ENCODE data around the gene ANKRD33.

Gene ANKRD33

DNA sequence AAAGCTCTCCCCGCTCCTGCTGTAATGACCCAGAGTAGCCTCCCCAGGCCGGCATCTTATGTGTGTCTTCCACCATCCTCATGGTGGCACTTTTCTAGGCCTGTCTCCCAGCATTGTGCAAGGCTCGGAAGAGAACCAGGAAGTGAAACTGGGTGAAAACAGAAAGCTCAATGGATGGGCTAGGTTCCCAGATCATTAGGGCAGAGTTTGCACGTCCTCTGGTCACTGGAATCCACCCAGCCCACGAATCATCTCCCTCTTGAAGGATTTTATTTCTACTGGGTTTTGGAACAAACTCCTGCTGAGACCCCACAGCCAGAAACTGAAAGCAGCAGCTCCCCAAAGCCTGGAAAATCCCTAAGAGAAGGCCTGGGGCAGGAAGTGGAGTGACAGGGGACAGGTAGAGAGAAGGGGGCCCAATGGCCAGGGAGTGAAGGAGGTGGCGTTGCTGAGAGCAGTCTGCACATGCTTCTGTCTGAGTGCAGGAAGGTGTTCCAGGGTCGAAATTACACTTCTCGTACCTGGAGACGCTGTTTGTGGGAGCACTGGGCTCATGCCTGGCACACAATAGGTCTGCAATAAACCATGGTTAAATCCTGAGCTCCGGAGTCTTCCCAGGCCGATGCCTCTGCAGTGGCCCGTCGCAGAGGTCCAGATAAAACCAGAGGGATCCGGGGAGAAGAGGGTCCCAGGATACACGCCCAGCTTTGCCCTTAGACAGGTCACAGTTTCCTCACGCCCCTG lies 35.0 kb downstream of the ANKRD33 start:
- ATAC-seq (ENCODE audit: low read depth) = no peak
- H3K9me3 ChIP-seq (ENCODE audit: severe bottlenecking) = no peaks in the 10 kb centered on the region
- DNase-seq (ENCODE audit: low spot score) = no peak
- TF ChIP-seq, protein P1, sequence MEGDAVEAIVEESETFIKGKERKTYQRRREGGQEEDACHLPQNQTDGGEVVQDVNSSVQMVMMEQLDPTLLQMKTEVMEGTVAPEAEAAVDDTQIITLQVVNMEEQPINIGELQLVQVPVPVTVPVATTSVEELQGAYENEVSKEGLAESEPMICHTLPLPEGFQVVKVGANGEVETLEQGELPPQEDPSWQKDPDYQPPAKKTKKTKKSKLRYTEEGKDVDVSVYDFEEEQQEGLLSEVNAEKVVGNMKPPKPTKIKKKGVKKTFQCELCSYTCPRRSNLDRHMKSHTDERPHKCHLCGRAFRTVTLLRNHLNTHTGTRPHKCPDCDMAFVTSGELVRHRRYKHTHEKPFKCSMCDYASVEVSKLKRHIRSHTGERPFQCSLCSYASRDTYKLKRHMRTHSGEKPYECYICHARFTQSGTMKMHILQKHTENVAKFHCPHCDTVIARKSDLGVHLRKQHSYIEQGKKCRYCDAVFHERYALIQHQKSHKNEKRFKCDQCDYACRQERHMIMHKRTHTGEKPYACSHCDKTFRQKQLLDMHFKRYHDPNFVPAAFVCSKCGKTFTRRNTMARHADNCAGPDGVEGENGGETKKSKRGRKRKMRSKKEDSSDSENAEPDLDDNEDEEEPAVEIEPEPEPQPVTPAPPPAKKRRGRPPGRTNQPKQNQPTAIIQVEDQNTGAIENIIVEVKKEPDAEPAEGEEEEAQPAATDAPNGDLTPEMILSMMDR (IDR thresholded peaks at IDR 0.05; ENCODE audit: poor library complexity, severe bottlenecking) = no peak
- no peak overlapping the region for H3K4me3 ChIP-seq (ENCODE audit: severe bottlenecking)
- no peaks in the 10 kb centered on the region for H3K36me3 ChIP-seq (ENCODE audit: low read depth)
- H3K27ac ChIP-seq (ENCODE audit: poor library complexity, severe bottlenecking) = no peak overlapping the region
- H3K27me3 ChIP-seq (ENCODE audit: insufficient read depth, poor library complexity, severe bottlenecking) = no peaks in the 10 kb centered on the region
- no peaks in the 10 kb centered on the region for H3K4me1 ChIP-seq (ENCODE audit: insufficient read depth, poor library complexity, severe bottlenecking)

DNA sequence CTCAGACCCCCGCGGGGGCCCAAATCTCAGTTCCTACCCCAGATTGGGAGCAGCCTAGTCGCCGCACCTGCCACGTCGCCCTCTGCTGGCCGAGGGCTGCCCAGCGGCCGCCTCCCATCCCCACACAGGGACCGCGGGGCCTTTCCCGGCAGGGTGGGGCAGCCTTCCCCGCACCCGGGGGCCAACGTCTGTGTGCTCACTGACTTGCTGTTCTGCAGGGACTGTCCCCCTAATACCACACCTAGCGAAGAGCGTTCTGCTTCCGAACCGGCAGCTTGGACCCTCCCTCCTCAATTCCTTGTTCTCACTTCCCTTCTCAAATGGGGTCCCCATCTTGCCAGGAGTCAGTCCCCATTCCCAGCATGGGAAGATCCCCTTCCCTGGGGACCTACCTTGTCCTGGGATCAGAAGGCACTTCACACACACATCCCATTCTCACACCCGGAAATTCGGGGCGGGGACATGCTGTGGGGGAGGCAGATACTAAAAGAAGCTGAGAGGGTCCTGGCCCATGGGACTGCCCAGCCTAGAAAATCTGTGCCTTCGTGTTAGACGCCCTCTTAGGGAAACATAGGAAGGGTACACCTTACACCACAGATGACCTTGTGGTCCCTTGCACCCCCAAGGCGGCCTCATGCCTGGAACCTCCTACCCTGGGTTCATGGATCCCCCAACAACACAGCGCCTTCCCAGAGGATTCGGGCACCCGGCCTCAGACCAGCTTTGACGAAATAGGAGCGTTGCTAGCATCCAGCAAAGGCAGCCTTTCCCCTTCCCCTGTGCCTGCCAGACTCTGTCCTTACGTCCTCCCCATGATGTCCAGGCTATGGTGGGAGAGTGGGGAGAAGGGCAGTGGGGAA lies 35.8 kb downstream of the ANKRD33 start:
- DNase-seq (ENCODE audit: low spot score) (no peak), ATAC-seq (ENCODE audit: low read depth) (peak; percentile 44; the same call in 1 of the 3 replicates)

DNA sequence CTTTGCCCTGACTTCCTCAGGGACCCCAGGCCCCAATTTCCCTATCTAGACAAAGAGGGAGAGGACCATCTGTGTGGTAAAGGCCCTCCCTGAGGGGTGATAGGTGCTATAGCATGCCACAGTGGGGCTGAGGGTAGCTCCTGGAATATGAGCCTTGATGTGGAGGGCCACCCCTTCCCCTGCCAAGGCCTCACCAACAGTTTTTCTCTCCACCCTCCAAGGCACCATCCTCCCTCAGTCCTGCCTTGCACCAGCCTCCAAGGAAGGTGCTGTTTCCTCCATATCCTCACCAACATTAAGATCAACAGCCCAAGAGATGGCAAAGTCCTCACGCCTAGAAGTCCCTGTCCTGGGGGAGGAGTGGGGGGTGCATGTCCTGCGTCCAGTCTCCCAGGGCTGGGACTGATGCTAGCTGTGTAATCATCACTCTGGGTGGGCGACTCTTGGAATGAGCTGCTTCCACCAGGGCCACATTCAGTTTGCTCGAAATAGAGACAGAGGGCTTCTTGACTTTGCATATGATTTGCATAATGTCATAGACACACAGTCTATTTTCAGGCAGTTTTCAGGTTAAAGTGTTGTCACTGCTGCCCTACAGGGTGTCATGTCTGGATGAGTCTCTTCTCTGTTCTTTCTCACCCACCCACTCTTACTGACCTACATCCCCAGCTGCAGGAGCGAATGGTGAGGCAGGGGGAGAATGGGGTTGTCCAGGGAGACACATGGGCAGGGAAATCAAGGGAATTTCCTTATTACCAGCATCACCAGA lies 36.8 kb downstream of the ANKRD33 start:
- Histone ChIP-seq H3K4me1 (ENCODE audit: insufficient read depth, poor library complexity, severe bottlenecking) (no peaks in the 10 kb centered on the region), H3K9me3 (ENCODE audit: severe bottlenecking) (no peaks in the 10 kb centered on the region), H3K4me3 (ENCODE audit: severe bottlenecking) (no peak overlapping the region), H3K27ac (ENCODE audit: poor library complexity, severe bottlenecking) (no peak overlapping the region), H3K36me3 (ENCODE audit: low read depth) (no peaks in the 10 kb centered on the region), H3K27me3 (ENCODE audit: insufficient read depth, poor library complexity, severe bottlenecking) (no peaks in the 10 kb centered on the region)
- DNase-seq (ENCODE audit: low spot score) (no peak), ATAC-seq (ENCODE audit: low read depth) (no peak)
- TF ChIP-seq, protein P1 (IDR thresholded peaks at IDR 0.05; ENCODE audit: poor library complexity, severe bottlenecking) = no peak

More for the DNA sequence above, 35.8 kb downstream of the ANKRD33 start:
- Histone ChIP-seq H3K4me1 (ENCODE audit: insufficient read depth, poor library complexity, severe bottlenecking) (no peaks in the 10 kb centered on the region), H3K27me3 (ENCODE audit: insufficient read depth, poor library complexity, severe bottlenecking) (no peaks in the 10 kb centered on the region), H3K36me3 (ENCODE audit: low read depth) (no peaks in the 10 kb centered on the region), H3K4me3 (ENCODE audit: severe bottlenecking) (no peak overlapping the region), H3K9me3 (ENCODE audit: severe bottlenecking) (no peaks in the 10 kb centered on the region), H3K27ac (ENCODE audit: poor library complexity, severe bottlenecking) (no peak overlapping the region)
- TF ChIP-seq, protein P1 (IDR thresholded peaks at IDR 0.05; ENCODE audit: poor library complexity, severe bottlenecking) = peak; percentile 69

DNA sequence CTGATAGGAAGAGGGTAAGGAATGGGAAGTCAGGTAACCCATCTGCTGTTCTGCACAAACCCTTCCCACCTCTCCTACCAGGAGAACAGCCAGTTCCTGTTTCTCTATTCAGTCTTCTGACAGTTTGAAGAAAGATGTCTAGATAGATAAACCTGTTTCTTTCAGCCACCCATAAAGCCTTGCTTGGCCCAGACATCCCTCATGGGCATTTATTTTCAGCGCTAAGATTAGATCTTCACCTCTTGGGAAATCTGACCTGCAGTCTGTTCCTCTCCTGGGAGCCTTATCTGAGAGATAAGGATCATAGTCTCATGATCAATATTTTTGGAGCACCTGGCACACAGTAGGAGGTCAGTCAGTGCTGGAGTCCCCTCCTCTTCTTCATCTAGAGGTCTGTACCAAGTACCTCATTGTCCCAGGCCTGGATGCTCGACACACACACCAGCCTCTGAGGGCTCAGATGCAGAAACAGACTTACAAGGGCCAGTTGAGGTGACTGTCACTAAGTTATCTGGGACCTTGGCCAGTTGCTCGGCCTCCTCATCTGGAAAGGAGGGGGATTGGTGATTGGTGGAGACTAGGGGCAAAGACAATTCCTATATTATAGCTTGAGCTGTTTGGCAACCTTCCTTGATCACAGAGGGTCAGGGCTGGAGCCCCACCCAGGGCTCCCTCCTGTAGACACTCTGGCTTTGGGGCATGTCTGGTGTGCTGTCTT lies 37.6 kb downstream of the ANKRD33 start:
- H3K27ac ChIP-seq (ENCODE audit: poor library complexity, severe bottlenecking) = no peak overlapping the region
- H3K4me3 ChIP-seq (ENCODE audit: severe bottlenecking) = no peak overlapping the region
- DNase-seq (ENCODE audit: low spot score) (no peak), ATAC-seq (ENCODE audit: low read depth) (no peak)
- H3K27me3 ChIP-seq (ENCODE audit: insufficient read depth, poor library complexity, severe bottlenecking) = no peaks in the 10 kb centered on the region
- H3K9me3 ChIP-seq (ENCODE audit: severe bottlenecking) = no peaks in the 10 kb centered on the region
- TF ChIP-seq, protein P1 (IDR thresholded peaks at IDR 0.05; ENCODE audit: poor library complexity, severe bottlenecking) = no peak
- no peaks in the 10 kb centered on the region for H3K4me1 ChIP-seq (ENCODE audit: insufficient read depth, poor library complexity, severe bottlenecking)
- no peaks in the 10 kb centered on the region for H3K36me3 ChIP-seq (ENCODE audit: low read depth)
